ENCODE measurements around the gene SUN5. TPM values are rescaled to one million over a fixed set of nuclear protein-coding genes. Genes with fewer than 3 reads are reported as not detected.

Gene SUN5
- total RNA-seq, 4 donors from 2014 or later = not detected

DNA sequence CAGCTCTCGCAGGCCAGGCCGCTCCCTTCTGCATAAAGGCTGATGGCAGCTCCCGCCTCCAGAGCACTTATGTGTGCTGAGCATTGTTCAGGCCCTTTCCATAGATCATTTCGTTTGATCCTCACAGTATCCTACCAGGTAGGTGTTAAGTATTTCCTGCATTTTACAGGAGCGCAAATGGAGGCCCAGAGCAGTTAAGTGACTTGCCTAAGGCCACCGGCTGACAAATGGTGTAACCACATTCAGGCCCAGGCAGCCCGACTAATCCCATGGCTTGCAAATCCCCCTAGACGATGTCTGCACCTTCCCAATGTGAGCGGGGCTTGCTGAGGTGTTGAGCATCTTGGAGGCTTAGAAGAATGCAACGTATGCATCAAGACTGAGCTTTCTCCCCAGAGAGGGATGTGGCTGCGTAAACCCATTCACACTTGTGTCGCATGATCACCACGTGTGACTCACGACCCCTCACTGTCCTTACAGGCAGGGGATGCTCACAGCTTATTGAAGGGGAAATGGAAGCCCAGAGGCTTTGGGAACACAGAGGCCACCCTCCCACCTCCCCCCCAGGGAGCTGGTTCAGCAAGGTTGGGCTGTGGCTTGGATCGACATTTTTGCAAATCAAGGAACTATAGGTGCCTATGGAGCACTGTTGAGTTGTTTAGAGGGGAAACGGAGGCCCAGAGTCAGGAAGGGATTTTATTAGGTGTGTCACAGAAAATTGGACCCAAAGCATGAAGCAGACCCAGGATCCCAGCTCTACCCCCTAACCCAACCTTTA, 10.3 kb upstream of the SUN5 start:
- Histone ChIP-seq H3K4me3 (no peak overlapping the region), H3K4me1 (no peaks in the 10 kb centered on the region), H3K9me3 (no peaks in the 10 kb centered on the region), H3K27me3 (peaks cover 0 to 31% (median 6%) of the 10 kb centered on the region in 3 donors), H3K27ac (no peak overlapping the region), H3K36me3 (no peaks in the 10 kb centered on the region)
- DNase-seq (no peak), ATAC-seq (no peak)
- TF ChIP-seq, protein P1, sequence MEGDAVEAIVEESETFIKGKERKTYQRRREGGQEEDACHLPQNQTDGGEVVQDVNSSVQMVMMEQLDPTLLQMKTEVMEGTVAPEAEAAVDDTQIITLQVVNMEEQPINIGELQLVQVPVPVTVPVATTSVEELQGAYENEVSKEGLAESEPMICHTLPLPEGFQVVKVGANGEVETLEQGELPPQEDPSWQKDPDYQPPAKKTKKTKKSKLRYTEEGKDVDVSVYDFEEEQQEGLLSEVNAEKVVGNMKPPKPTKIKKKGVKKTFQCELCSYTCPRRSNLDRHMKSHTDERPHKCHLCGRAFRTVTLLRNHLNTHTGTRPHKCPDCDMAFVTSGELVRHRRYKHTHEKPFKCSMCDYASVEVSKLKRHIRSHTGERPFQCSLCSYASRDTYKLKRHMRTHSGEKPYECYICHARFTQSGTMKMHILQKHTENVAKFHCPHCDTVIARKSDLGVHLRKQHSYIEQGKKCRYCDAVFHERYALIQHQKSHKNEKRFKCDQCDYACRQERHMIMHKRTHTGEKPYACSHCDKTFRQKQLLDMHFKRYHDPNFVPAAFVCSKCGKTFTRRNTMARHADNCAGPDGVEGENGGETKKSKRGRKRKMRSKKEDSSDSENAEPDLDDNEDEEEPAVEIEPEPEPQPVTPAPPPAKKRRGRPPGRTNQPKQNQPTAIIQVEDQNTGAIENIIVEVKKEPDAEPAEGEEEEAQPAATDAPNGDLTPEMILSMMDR (IDR thresholded peaks at IDR 0.05 in 4 of 5, conservative IDR thresholded peaks at IDR 0.05 in 1 of 5) = no peak
- TF ChIP-seq POLR2A (IDR thresholded peaks at IDR 0.05) = no peak
- in situ Hi-C loops (cut with MboI; ENCODE audit: low sequenced_read_pairs in 4 of 4) (loop anchor here in 1 of 4 donors (25.0 kb wide), 1 partner anchor 102 kb away; no protein-coding TSS in a partner anchor), intact Hi-C loops (cut with DNase I; ENCODE audit: low total_unique reads) (no loop called here)

DNA sequence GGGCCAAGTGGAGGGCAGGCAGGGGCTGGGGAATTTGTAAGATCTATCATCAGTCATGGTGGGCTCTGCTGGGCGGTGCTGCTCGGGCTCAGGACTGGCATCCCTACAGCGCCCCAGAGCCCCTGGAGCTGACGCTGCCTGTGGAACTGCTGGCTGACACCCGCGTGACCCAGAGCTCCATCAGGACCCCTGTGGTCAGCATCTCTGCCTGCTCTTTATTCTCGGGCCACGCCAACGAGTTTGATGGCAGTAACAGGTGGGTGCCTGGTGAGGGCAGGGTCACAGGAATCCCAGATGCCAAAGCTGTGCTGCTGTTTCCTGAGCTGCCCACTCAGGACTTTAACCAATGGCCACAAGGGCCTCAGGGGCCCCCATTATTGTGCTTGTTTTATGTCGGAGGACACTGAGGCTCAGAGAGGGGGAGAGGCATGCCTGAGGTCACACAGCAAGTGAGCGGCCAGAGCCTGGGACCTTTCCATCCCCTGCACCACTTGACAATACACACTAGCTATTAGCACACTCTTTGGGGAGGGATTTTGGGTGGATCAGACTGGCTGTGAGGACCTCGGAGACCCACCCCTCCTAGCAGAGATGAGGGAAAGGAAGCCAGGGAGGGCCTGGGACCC, 9.6 kb upstream of the SUN5 start:
- no peaks in the 10 kb centered on the region for H3K4me1 ChIP-seq
- TF ChIP-seq POLR2A (IDR thresholded peaks at IDR 0.05) = no peak
- TF ChIP-seq, protein P1 (IDR thresholded peaks at IDR 0.05 in 4 of 5, conservative IDR thresholded peaks at IDR 0.05 in 1 of 5) = no peak
- ATAC-seq = no peak
- intact Hi-C loops (cut with DNase I; ENCODE audit: low total_unique reads) = no loop called here
- H3K9me3 ChIP-seq = no peaks in the 10 kb centered on the region
- in situ Hi-C loops (cut with MboI; ENCODE audit: low sequenced_read_pairs in 4 of 4) = loop anchor here in 1 of 4 donors (25.0 kb wide), 1 partner anchor 102 kb away; no protein-coding TSS in a partner anchor
- no peak overlapping the region for H3K27ac ChIP-seq
- no peaks in the 10 kb centered on the region for H3K36me3 ChIP-seq
- no peak overlapping the region for H3K4me3 ChIP-seq
- H3K27me3 ChIP-seq = peaks cover 0 to 31% (median 6%) of the 10 kb centered on the region in 3 donors
- no peak for DNase-seq

DNA sequence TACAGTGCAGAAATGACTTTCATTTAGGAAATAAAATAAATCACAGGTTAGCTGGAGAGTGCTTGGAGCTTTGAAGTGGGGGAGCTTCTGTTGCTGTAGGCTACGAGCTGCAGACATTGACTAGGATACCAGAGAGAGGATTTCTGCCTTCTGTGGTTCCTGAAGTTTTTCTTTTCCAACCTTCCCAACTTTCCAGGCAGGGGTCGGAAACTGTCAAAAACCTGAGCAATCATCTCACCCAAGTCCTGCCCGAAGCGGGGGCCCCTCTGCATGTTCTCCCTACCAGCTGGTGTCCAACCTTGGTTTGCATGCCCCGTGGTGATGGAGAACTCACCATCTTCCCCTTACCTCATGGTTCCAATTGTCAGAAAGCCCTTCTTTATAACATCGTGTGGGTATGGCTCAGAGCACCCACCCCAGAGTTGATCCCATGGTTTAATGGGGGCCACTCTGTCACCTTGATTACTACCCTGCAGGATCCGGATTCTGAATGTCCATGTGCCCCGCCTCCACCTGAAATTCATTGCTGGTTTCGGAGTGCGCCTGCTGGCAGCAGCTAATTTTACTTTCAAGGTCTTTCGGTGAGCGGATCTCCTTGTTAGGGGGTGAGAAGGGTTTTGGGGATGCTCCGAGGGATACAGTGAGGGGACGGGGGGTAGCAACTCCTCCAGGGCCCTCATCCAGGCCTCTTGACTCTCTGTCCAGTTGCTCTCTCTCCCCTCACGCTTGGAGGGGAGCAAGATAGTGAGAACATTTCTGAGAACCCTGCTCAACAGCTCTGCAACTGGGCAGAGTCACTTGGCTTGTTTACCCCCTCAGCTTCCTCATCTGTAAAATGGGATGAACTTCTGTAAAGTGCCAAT, 8.3 kb upstream of the SUN5 start:
- DNase-seq = no peak
- intact Hi-C loops (cut with DNase I; ENCODE audit: low total_unique reads) = no loop called here
- no peak for ATAC-seq

More for the DNA sequence above, 8.3 kb upstream of the SUN5 start:
- Histone ChIP-seq H3K4me1 (no peaks in the 10 kb centered on the region), H3K27ac (no peak overlapping the region), H3K9me3 (no peaks in the 10 kb centered on the region), H3K27me3 (peaks cover 0 to 31% (median 6%) of the 10 kb centered on the region in 3 donors), H3K4me3 (no peak overlapping the region), H3K36me3 (no peaks in the 10 kb centered on the region)
- no peak for TF ChIP-seq POLR2A (IDR thresholded peaks at IDR 0.05)
- TF ChIP-seq, protein P1 (IDR thresholded peaks at IDR 0.05 in 4 of 5, conservative IDR thresholded peaks at IDR 0.05 in 1 of 5) = no peak
- in situ Hi-C loops (cut with MboI; ENCODE audit: low sequenced_read_pairs in 4 of 4) = loop anchor here in 1 of 4 donors (25.0 kb wide), 1 partner anchor 100 kb away; no protein-coding TSS in a partner anchor
